Measurements from ENCODE around the gene NAGS.
"Not testable (repeated sequence)": the region's sequence is repeated elsewhere in the genome, so short reads cannot be mapped to it uniquely, and the experiment has no call there.

The NAGS gene

DNA sequence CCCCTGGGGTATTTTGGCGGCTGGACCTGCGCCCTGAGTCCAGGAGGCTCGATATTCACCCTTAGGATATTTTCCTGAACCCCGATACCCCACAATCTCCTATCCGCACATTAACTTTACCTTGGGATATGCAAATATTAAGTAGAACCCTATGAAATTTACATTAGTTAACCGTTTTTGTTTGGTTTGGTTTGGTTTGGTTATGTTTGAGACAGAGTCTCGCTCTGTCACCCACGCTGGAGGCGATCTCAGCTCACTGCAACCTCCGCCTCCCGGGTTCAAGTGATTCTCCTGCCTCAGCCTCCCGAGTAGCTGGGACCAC, 9.3 kb upstream of the NAGS start (continued):
- TF ChIP-seq, protein P1, sequence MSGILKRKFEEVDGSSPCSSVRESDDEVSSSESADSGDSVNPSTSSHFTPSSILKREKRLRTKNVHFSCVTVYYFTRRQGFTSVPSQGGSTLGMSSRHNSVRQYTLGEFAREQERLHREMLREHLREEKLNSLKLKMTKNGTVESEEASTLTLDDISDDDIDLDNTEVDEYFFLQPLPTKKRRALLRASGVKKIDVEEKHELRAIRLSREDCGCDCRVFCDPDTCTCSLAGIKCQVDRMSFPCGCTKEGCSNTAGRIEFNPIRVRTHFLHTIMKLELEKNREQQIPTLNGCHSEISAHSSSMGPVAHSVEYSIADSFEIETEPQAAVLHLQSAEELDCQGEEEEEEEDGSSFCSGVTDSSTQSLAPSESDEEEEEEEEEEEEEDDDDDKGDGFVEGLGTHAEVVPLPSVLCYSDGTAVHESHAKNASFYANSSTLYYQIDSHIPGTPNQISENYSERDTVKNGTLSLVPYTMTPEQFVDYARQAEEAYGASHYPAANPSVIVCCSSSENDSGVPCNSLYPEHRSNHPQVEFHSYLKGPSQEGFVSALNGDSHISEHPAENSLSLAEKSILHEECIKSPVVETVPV (CRISPR knock-in tag; IDR thresholded peaks at IDR 0.05): no peak
- TF ChIP-seq TOX (CRISPR knock-in tag; IDR thresholded peaks at IDR 0.05; ENCODE audit: borderline replicate concordance) (no peak), ARNTL (CRISPR knock-in tag; IDR thresholded peaks at IDR 0.05; ENCODE audit: borderline replicate concordance, low read depth) (no peak)

DNA sequence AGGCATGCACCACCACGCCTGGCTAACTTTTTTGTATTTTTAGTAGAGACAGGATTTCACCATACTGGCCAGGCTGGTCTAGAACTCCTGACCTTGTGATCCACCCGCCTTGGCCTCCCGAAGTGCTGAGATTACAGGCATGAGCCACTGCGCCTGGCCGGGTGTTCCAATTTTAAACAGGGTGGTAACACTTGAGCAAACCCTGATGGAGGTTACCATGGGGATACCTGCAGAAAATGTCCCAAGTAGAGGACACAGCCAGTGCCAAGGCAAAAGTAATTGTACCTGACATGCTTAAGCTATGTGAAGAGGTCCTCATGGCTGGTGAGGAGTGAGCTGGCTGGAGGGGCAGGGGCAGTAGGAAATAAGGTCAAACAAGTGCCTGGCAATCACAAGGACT, 7.2 kb upstream of the NAGS start:
- not testable (repeated sequence) for ATAC-seq

DNA sequence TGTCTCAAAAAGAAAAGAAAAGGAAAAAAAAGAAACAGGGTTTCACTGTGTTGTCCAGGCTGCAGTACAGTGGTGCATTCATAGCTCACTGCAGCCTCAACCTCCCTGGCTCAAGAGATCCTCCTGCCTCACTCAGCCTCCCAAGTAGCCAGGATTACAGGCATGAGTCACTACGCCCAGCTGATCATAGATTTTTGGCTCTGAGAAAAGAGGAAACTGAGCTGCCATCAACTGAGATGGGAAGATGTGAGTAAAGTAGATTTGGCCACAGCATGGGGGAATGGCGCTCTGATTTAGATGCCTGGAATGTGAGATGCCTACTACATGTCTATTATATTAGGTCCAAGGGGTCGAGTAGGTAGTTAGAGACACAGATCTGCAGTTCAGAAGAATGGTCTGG, 5.9 kb upstream of the NAGS start:
- ATAC-seq: peak; percentile 26; the same call in 2 of the 3 replicates
- TF ChIP-seq ARNTL (CRISPR knock-in tag; IDR thresholded peaks at IDR 0.05; ENCODE audit: borderline replicate concordance, low read depth) (no peak), ZNF70 (CRISPR knock-in tag; IDR thresholded peaks at IDR 0.05) (no peak), ZNF565 (CRISPR knock-in tag; conservative IDR thresholded peaks at IDR 0.05; ENCODE audit: low read depth) (no peak), CSDC2 (CRISPR knock-in tag; IDR thresholded peaks at IDR 0.05) (no peak), SNAI2 (CRISPR knock-in tag; IDR thresholded peaks at IDR 0.05) (no peak), ZC3H10 (CRISPR knock-in tag; IDR thresholded peaks at IDR 0.05) (no peak), ZNF8 (CRISPR knock-in tag; IDR thresholded peaks at IDR 0.05) (no peak), CREB5 (CRISPR knock-in tag; IDR thresholded peaks at IDR 0.05; ENCODE audit: low read depth) (no peak), GLIS3 (CRISPR knock-in tag; IDR thresholded peaks at IDR 0.05) (no peak), ZFP3 (CRISPR knock-in tag; IDR thresholded peaks at IDR 0.05) (no peak), OSR1 (CRISPR knock-in tag; IDR thresholded peaks at IDR 0.05) (no peak), ISL1 (CRISPR knock-in tag; IDR thresholded peaks at IDR 0.05) (no peak), BACH2 (CRISPR knock-in tag; IDR thresholded peaks at IDR 0.05; ENCODE audit: borderline replicate concordance) (no peak), TSHZ2 (CRISPR knock-in tag; IDR thresholded peaks at IDR 0.05) (no peak), RARB (CRISPR knock-in tag; IDR thresholded peaks at IDR 0.05) (no peak)
- TF ChIP-seq, protein P2, sequence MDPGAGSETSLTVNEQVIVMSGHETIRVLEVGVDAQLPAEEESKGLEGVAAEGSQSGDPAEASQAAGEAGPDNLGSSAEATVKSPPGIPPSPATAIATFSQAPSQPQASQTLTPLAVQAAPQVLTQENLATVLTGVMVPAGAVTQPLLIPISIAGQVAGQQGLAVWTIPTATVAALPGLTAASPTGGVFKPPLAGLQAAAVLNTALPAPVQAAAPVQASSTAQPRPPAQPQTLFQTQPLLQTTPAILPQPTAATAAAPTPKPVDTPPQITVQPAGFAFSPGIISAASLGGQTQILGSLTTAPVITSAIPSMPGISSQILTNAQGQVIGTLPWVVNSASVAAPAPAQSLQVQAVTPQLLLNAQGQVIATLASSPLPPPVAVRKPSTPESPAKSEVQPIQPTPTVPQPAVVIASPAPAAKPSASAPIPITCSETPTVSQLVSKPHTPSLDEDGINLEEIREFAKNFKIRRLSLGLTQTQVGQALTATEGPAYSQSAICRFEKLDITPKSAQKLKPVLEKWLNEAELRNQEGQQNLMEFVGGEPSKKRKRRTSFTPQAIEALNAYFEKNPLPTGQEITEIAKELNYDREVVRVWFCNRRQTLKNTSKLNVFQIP (CRISPR knock-in tag; IDR thresholded peaks at IDR 0.05; ENCODE audit: borderline replicate concordance, low read depth): no peak
- TF ChIP-seq, protein P3, sequence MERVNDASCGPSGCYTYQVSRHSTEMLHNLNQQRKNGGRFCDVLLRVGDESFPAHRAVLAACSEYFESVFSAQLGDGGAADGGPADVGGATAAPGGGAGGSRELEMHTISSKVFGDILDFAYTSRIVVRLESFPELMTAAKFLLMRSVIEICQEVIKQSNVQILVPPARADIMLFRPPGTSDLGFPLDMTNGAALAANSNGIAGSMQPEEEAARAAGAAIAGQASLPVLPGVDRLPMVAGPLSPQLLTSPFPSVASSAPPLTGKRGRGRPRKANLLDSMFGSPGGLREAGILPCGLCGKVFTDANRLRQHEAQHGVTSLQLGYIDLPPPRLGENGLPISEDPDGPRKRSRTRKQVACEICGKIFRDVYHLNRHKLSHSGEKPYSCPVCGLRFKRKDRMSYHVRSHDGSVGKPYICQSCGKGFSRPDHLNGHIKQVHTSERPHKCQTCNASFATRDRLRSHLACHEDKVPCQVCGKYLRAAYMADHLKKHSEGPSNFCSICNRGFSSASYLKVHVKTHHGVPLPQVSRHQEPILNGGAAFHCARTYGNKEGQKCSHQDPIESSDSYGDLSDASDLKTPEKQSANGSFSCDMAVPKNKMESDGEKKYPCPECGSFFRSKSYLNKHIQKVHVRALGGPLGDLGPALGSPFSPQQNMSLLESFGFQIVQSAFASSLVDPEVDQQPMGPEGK (CRISPR knock-in tag; IDR thresholded peaks at IDR 0.05; ENCODE audit: borderline replicate concordance): no peak

- no peak for ATAC-seq
- TF ChIP-seq ESRRG (CRISPR knock-in tag; IDR thresholded peaks at IDR 0.05) (no peak), TSHZ2 (CRISPR knock-in tag; IDR thresholded peaks at IDR 0.05) (no peak), TOX (CRISPR knock-in tag; IDR thresholded peaks at IDR 0.05; ENCODE audit: borderline replicate concordance) (no peak)
These were observed 5.4 kb upstream of the NAGS start for GRCh38 chr17:43999024-43999423.
